Fibroblast of lung (primary cell): ENCODE data around the gene LRMDA.

ENCODE experiments used
- CTCF ChIP-seq, 2 donors: IDR thresholded peaks in 1 of 2; conservative IDR thresholded peaks in 1 of 2; 1 replicate in 1 of 2; 2 replicates in 1 of 2; pipeline ENCODE4 v1.5.1; 2011 to 2012; ENCODE audit warnings: low read length in 2 of 2, control low read depth in 1 of 2, inconsistent platforms in 1 of 2, low read depth in 1 of 2, mild to moderate bottlenecking in 1 of 2
- EZH2 ChIP-seq: IDR thresholded peaks from 2 replicates; pipeline ENCODE4 v1.5.1; 2012; ENCODE audit warnings: low read length, control low read depth, mild to moderate bottlenecking; ENCODE audit errors: missing control alignments

- TF ChIP-seq CTCF (conservative IDR thresholded peaks at IDR 0.05 in 1 of 2, IDR thresholded peaks at IDR 0.05 in 1 of 2; ENCODE audit: low read depth in 1 of 2, low read length in 2 of 2) (no peak), EZH2 (no peak)
Observed at GRCh38 chr10:76265441-76266113, 834.2 kb downstream of the LRMDA start.
